ENCODE results near the gene TMEM132A. TPM values are rescaled to one million over a fixed set of nuclear protein-coding genes. Genes with fewer than 3 reads are reported as not detected.

TMEM132A gene
- total RNA-seq, 1 donor from 2014 or later, result 113 TPM

- DNase-seq (ENCODE audit: extremely low spot score, unreplicated experiment), result no peak
Measured at GRCh38 chr11:60937811-60938210, 13.6 kb downstream of the TMEM132A start.

GRCh38 chr11:60938500-60938899 is 14.2 kb downstream of the TMEM132A start:
- TF ChIP-seq CTCF (IDR thresholded peaks at IDR 0.05), result no peak
- Mint-ChIP-seq H3K27ac (ENCODE audit: unreplicated experiment) (no peak overlapping the region), H3K4me1 (ENCODE audit: unreplicated experiment) (no peaks in the 10 kb centered on the region), H3K9me3 (ENCODE audit: unreplicated experiment) (no peaks in the 10 kb centered on the region), H3K4me3 (ENCODE audit: unreplicated experiment) (no peak overlapping the region), H3K36me3 (ENCODE audit: unreplicated experiment) (peaks cover 16% of the 10 kb centered on the region), H3K27me3 (ENCODE audit: unreplicated experiment) (no peaks in the 10 kb centered on the region)
- DNase-seq (ENCODE audit: extremely low spot score, unreplicated experiment), result no peak

More at GRCh38 chr11:60937811-60938210, 13.6 kb downstream of the TMEM132A start:
- Mint-ChIP-seq H3K4me3 (ENCODE audit: unreplicated experiment) (no peak overlapping the region), H3K9me3 (ENCODE audit: unreplicated experiment) (no peaks in the 10 kb centered on the region), H3K27me3 (ENCODE audit: unreplicated experiment) (no peaks in the 10 kb centered on the region), H3K36me3 (ENCODE audit: unreplicated experiment) (peaks cover 16% of the 10 kb centered on the region), H3K4me1 (ENCODE audit: unreplicated experiment) (peaks cover 5% of the 10 kb centered on the region), H3K27ac (ENCODE audit: unreplicated experiment) (no peak overlapping the region)
- no peak for TF ChIP-seq CTCF (IDR thresholded peaks at IDR 0.05)

GRCh38 chr11:60939301-60939700 is 15.0 kb downstream of the TMEM132A start:
- no peak overlapping the region for H3K4me3 Mint-ChIP-seq (ENCODE audit: unreplicated experiment)
- no peak for DNase-seq (ENCODE audit: extremely low spot score, unreplicated experiment)
- no peaks in the 10 kb centered on the region for H3K9me3 Mint-ChIP-seq (ENCODE audit: unreplicated experiment)
- no peak for TF ChIP-seq CTCF (IDR thresholded peaks at IDR 0.05)
- peaks cover 12% of the 10 kb centered on the region for H3K36me3 Mint-ChIP-seq (ENCODE audit: unreplicated experiment)
- no peaks in the 10 kb centered on the region for H3K27me3 Mint-ChIP-seq (ENCODE audit: unreplicated experiment)
- no peaks in the 10 kb centered on the region for H3K4me1 Mint-ChIP-seq (ENCODE audit: unreplicated experiment)
- H3K27ac Mint-ChIP-seq (ENCODE audit: unreplicated experiment), result no peak overlapping the region

GRCh38 chr11:60939855-60940254 is 15.6 kb downstream of the TMEM132A start:
- Mint-ChIP-seq H3K27me3 (ENCODE audit: unreplicated experiment) (no peaks in the 10 kb centered on the region), H3K36me3 (ENCODE audit: unreplicated experiment) (peaks cover 12% of the 10 kb centered on the region)
- DNase-seq (ENCODE audit: extremely low spot score, unreplicated experiment), result no peak

More at GRCh38 chr11:60939855-60940254, 15.6 kb downstream of the TMEM132A start:
- H3K27ac Mint-ChIP-seq (ENCODE audit: unreplicated experiment), result no peak overlapping the region
- no peak overlapping the region for H3K4me3 Mint-ChIP-seq (ENCODE audit: unreplicated experiment)
- H3K4me1 Mint-ChIP-seq (ENCODE audit: unreplicated experiment), result no peaks in the 10 kb centered on the region
- no peaks in the 10 kb centered on the region for H3K9me3 Mint-ChIP-seq (ENCODE audit: unreplicated experiment)
- TF ChIP-seq CTCF (IDR thresholded peaks at IDR 0.05), result no peak

Measured in osteocyte (in vitro differentiated cells).